HG03103 (cell line): ENCODE results near the gene CEBPE.
"Not testable (repeated sequence)": the region's sequence is repeated elsewhere in the genome, so short reads cannot be mapped to it uniquely, and the experiment has no call there.

Experiments
- ATAC-seq: cut with Tn5 transposase; IDR thresholded peaks from one replicate; pipeline ENCODE4 v1.9.1; 2021; ENCODE audit warnings: low read depth; ENCODE audit not compliant: unreplicated experiment

Gene CEBPE

DNA sequence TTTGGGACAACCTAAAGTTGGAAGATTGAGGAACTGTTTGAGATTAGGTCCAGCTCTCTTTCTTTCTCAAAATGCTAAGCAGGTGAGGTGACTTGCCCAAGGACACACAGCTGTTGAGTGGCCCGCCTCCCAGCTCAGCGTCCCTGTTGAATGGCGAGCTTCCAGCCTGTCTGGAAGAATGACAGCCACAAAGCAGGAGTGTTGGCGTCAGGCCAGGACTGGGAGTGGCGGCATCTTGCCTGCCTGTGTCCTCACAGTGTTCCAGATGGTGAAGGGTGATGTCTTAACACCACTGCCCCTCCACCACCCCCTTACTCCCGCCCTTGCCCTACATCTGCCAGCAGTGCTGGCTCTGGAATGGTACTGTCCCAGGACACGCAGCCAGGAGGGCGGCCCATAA, 4.4 kb upstream of the CEBPE start:
- ATAC-seq: no peak

DNA sequence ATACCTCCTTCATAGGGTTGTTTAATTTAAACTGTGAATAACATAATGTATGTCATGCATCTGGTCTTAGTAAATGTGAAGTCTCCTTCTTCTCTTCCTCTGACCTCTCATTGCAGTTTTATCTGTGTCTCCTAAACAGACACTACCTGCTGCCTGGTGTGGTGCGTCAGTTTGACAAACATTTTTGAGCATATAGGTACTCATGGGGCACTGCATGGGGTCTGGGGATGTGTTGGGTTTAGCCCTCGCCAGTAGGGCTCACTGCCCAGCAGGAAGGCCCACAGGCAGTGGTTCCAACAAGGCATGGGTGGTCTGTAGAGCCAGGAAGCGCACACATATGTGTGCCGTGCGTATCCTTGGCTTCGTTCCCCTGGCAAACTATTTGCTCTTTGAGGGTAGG, 3.0 kb upstream of the CEBPE start:
- ATAC-seq: no peak

DNA sequence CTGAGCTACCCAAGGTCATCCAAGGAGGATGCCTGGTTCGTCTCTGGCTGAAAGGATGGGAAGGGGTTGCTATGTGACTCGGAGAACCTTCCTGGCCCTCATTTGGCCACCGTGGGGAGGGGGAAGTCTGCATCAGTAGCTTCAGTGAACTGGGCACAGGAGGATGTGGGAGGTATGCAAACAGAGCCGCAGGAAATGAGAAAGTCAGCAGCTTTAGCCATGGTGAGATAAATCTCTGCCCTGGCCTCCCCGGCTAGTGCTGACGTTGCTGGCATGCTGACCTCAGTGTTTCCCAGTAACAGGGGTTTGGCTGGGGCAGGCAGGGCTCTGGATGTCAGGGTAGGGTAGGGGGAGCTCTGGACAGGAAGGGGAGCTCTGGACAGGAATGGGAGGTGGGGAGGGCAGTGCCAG, 2.3 kb upstream of the CEBPE start:
- no peak for ATAC-seq

DNA sequence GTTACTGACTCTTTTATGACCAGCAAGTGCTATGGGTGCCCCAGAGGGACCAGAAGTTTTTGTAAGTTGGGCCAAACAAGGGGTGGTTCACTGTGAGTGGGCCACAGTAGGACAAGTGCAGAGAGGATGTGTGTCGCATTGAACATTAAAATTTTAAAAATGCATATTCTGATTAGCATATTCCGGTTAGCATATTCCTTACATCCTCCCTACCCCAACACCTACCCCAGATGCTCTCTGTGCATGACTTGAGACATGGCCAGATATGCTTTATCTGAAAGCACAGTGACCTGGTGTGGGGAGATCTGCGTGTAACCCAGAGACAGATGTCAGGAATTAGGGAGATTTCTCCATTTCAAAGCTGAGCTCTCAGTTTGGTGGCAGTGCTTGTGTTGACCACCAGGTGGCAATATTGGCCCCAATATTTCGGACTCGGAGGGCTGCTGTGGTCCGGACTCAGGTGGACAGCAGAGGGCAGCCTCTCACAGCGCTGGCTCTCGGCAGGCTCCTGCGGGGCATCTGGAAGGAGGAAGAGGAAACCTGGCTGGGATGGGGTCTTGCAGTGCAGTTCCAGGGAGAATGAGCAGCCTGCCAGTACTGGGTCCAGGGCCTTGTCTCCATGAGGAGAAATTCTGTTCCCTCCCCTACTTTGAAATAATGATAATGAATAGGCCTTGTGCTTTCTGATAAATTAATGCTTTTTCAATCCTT, 1.6 kb upstream of the CEBPE start:
- peak; percentile 59 for ATAC-seq

DNA sequence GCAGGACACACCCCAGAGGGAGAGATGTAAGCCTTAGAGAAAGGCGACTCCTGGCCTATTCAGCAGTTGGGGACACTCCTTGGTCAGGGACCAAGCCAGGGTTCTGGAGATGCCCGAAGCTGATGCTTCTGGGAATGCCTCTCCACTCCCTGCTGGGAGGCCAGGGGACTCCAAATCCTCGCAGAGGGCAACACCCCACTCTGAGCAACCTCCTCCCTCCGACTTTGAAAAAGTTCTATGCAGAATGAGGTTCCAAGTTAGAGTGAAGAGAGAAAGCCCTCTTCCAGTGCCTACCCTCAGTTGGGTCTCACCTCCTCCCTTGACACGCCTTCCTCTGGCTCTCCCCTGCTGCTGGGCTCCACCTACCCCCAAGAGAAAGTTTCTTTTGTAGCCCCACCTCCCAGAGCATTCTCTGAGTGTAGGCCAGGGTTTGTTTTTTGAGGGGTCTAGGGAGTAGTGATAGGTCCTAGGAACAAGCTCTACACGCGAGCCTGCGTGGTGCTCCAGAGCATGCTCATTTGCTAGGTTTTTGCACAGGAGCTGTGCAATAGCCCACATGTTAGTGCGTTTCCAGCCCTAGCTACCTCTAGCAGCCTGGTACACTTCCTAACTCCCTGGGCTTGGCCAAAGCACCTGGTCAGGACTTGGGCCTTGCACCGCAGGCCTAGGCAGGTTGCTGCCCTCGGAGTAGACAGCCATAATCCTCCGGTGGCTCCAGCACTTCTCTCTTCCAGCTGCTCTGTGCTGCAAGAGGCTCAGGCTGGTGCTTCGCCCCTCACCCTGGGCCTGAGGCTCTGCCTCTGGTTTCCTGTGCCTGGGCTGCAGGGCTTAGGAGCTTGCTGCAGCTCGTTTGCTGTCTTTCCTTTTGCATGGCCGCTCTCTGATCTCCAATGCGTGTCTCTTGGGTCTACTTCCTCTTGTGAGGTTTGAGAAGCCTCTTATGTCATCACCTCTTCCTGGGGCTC, 590 bp upstream of the CEBPE start:
- no peak for ATAC-seq

DNA sequence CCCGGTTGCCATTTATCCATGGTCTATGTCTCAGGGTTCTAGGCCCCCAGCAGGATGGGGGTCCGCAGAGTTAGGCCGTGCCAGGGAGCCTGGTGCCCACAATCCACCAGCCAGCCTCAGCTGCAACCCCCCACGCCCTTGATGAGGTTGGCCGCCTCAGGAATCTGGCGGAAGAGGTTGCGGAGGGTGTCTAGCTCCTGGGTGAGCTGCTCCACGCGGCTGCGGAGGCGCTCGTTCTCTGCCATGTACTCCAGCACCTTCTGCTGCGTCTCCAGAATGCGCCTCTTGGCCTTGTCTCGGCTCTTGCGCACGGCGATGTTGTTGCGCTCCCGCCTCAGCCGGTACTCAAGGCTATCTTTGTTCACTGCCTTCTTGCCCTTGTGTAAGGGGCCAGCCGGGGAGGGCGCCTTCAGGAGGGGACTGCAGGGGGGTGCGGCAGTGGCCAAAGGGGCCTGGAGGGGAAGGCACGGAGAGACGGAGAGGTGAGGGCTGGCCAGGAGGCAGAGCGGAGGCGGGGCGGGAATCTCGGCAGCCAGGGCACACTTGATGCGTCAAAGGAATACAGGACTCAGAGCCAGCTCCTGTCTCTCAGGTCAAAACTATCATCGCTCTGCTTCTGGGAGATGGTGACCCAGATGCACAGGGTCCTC, 1.6 kb downstream of the CEBPE start:
- ATAC-seq: no peak

DNA sequence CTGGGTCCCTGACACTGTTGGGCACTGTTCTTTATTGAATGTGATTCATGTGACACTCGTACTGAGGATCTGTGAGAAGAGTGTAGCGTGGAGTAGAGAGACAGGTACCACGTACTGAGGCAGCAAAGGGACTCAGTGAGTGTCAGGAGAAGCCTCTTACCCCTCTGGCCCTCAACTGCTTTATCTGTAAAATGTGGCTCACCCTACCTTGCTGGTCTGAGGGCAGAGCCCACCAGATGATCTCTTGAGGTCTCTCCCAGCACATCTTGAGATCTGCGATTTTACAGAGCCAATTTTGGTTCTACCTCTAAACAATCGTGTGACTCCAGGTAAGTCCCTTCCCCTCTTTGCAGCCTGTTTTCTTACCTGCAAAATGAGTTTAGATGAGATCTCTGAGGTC, 3.1 kb downstream of the CEBPE start:
- ATAC-seq: no peak

DNA sequence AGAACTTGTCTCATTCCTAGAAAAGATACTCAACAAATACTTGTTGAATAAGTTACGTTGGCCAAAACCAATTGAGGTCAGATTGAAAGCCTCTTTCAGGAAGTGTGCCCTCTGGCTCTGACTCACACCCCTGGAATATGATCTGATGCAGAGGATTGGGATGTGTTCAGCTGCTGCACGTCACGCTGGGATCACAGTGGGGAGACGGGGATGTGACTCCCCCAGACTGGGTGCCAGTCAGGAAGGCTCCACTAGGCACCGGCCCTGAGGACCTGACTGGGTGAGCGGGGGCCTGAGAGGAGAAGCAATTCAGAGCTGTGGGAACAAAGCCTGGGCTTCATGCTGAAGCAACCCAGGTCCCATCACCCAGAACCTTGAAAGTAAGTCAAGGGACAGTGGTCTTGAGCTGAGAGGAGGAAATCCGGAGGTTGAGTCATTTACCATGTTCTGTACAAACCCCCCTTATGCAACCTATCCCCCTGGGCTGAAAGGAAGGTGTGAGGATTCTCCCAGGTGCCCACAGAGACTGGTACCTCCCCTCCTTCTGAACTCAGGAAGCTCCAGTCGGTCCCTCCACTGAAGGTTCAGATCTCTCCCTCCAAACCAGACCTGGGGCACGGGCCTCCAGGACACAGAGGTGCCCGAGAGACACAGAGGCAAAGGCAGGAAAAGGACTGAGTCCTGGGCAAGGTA, 3.9 kb downstream of the CEBPE start:
- ATAC-seq: no peak

DNA sequence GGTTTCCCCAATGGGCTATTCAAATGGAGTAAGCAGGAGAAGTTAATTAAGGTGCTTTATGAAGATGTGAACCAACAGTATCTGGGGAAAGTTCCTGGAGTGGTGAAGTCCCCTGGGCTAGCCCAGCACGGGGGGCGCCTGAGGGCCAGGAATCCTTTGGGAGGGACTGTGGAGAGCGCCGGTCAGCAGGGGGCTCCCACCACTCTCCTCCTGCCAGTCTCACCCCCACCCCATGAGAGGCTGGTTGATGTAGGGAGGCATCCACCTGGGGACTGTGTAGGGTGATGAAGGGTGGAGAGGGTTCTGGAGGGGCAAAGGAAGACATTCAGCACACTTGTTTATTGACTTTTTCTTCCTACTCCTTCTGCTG, 4.4 kb downstream of the CEBPE start:
- no peak for ATAC-seq

DNA sequence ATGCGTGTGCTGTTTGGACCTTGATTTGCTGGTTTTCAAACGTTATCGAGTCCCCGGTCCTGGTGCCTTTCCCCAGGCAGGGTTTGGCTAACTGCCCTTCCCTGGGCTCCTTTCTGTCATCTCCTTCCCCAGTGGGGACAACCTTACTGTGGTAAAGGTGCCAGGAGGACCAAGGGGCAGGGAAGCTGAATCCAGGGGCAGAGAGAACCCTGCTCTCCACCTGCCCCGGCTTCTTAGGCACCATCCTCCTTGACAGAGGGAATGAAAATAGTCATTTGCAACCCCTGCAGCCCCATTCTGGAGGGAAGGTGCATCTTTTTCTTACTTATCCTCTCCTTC, 5.0 kb downstream of the CEBPE start:
- no peak for ATAC-seq

DNA sequence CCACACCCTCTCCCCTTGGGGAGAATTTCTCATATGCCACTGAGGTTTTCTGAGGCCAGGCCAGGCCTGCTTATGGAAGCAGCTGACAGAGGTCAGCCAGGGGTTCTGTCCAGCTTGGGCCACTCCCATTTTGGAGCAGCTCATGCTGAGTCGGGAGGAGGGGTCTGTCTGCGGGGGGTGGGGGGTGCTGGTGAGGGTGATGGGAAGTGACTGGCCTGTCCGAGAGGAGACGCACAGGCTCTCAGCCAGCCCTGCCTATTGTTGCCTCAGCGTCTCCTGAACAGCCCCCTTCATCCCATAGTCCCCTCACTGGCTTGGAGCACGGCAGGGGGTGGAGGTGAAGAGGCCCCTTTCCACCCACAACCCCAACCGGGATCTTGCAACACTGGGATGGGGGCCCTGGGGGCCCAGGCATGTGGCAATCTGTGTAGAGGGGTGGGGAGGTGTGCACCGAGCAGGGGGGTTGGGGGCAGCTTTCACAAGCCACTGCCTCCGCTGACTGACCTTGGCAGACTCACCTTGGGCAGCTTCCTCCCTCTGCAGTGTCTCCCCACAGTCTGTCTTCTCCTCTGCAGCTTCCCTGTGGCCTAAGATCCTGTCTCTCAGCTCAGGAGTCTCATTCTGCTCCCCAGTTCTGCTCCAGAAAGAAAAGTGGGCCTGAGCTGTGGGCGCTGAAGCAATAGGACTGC, 5.5 kb downstream of the CEBPE start:
- no peak for ATAC-seq

DNA sequence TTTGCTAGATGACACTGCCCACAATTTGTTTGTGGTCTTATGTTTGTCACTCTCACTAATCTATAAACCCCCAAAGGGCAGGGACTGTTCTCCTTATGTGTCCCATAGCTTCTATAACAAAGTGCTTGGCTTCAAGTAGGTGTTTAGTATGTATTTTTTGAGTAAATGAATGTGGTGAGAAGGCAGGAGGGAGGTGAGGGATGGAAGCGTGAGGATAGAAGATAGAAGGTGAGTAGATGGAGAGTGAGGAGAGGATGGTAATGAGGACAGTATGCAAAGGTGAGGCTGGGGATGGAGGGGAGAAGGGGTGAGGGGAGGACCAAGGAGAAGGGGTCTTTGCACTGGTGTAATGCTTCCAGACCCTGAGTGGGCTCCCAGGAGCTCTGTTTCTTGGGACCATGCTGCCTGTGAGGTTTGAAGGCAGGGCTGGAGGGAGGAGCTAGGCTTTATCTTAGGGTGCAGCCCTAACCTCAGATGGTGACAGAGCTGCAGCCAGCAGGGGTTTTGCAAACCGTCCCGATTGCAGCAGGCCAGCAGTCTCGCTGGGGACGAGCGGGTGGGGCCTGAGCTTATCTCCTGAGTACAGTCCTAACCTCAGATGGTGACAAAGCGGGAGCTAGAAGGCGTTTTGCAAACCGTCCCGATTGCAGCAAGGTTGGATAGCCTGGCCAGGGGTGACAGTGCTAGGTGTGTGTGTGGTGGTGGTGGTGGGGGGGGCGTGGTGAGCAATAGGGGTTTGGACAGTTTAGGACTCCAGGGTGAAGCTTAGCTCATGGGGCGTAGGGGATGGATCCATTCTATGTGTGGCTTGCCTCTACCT, 6.5 kb downstream of the CEBPE start:
- ATAC-seq: no peak

DNA sequence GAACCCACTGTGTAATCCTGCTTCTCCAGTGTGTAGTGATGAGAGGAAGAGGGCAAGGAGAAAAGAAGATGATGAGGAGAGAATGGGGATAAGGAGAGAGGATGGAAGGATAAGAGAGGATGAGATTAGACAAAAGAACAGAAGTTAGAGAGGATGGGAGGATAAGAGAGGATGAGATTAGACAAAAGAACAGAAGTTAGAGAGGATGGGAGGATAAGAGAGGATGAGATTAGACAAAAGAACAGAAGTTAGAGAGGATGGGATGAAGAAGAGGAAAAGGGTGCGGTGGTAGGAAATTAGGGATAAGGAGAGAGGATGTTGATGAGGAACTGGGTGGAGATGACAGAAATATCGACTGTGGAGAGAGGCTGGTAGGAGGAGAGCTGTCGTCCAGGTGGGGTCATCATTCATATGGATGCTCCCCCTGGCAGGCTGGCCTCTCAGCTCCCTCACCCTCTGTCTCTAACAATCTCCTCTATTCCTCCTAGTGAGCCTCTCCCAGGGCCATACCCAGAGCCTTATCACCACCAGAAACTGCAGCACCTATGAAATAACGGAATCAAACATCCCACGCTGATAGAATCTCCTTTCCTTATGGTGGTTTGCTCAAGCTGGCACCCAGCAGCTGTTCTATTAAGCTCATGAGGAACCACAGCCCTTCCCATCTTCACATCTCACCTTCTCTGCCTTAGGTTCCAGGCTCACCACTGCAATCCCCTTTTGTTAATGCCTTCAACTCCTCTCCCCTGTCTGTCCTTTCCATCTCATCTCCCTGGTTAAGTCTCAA, 8.3 kb downstream of the CEBPE start:
- ATAC-seq: no peak

DNA sequence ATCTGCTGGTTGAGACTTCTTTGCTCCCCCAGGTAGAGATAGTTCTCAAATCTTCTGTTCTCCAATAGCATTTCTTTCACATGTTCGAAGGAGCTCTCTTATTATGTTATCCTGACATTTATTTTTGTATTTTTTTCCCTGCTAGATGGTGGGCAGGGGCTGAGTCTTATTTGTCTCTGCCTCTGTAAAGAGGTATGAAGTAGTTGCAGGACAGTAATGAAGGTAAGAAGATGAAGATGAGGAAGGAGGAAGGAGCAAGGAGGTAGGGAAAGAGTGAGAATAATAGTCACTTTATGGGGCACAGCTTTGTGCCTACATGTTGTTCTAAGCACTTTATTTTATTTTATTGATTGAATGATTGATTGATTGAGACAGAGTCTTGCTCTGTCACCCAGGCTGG, 9.3 kb downstream of the CEBPE start:
- no peak for ATAC-seq

DNA sequence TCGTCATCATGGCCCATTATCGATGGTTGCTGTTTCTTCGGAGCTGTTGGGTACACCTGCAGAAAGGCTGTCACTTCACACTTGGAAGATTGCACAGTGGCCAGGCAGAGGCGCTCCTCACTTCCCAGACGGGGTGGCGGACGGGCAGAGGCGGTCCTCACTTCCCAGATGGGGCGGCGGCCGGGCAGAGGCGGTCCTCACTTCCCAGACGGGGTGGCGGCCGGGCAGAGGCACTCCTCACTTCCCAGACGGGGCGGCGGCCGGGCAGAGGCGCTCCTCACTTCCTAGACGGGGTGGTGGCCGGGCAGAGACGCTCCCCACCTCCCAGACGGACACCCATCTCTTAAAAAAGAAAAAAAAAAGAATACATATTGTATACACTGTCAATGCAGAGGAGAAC, 10.9 kb downstream of the CEBPE start:
- ATAC-seq: not testable (repeated sequence)

DNA sequence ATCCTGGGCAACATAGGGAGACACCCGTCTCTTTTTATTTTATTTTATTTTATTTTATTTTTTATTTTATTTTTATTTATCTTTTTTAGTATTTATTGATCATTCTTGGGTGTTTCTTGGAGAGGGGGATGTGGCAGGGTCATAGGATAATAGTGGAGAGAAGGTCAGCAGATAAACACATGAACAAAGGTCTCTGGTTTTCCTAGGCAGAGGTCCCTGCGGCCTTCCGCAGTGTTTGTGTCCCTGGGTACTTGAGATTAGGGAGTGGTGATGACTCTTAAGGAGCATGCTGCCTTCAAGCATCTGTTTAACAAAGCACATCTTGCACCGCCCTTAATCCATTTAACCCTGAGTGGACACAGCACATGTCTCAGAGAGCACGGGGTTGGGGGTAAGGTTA, 11.4 kb downstream of the CEBPE start:
- not testable (repeated sequence) for ATAC-seq

DNA sequence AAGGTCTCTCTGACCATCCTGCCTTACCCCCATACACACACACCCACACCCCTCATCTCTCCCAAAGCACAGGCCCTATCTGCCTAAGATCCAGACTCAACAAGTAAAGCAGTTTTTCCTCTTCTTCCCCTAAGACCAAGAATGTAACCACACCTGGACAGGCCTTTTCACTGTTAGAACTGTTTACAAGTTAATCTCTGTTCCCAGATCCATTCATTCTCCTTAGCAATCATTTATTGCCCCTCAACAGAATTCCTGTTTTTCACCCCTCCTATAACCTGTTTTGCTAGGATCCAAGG, 12.4 kb downstream of the CEBPE start:
- no peak for ATAC-seq

DNA sequence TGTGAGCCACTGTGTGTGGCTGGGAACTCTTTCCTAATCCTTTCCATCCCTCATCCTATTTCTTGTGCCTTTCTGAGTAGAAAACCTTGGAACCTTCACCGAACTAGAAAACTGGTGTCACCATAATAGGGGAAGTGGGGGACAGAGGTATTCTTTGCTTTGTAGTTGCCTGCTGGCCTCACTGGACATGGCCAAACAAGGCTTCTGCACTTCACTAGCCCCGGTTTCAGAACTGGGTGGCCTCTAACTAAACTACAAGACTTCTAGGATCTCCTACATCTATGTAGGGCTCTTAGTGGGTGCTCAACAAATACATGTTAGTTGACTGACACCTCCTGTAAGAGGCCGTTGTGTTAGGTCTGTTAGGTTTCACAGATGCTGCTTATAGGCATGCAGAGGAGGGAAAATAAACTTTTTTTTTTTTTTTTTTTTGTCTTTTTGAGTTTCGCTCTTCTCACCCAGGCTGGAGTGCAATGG, 13.7 kb downstream of the CEBPE start:
- no peak for ATAC-seq
